ENCODE results near the gene LRIG1. TPM values are rescaled to one million over a fixed set of nuclear protein-coding genes. Genes with fewer than 3 reads are reported as not detected.

Gene LRIG1
- total RNA-seq, 1 experiment from 2014 or later: 14.7 TPM

DNA sequence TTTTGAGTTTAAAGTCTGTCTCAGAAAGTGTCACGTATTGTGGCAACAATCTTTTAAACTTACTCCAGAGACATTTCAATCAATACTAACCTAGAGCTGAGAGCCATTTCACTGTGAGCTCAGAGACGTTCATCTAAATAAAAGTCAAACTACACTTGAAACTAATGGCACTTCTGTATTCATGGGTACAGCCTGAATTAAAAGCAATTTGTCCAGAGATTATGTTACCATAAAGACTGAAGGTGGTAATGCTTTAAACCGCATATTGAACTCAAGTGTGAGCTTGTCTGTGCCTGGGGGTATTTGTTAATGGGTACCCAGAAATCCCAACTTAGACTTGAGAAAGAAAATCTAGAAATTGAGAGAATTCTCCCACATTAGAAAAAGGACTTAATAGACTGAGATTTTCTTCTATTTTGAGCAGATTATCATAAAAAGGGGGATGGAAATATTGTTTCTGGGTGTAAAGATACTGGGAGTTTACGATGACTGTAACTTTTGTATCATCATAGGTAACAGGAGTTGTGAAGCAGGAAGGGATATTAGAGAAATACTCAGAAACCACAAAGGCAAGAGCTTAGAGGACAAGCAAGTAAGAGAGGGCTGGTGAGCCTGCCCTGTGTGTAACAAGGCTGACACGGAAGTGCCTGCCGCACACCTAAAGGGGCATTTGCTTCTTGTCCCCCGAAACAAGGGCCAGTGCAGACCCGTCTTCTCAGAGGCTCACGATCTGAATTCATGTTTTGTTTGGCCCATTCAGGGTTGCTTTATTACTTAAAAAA lies 36.9 kb downstream of the LRIG1 start:
- CTCF ChIA-PET: interaction anchor here (1.4 kb wide), 1 partner anchor 12 kb away, joined by 3 read pairs; no protein-coding TSS in a partner anchor
- no peaks in the 10 kb centered on the region for H3K27me3 Mint-ChIP-seq (ENCODE audit: unreplicated experiment)
- H3K27ac Mint-ChIP-seq (ENCODE audit: unreplicated experiment): no peak overlapping the region
- H3K4me3 Mint-ChIP-seq (ENCODE audit: low read depth, unreplicated experiment): no peak overlapping the region
- intact Hi-C loops (cut with micrococcal nuclease; ENCODE audit: unreplicated experiment): no loop called here
- no peaks in the 10 kb centered on the region for H3K36me3 Mint-ChIP-seq (ENCODE audit: insufficient read depth, unreplicated experiment)
- no peaks in the 10 kb centered on the region for H3K4me1 Mint-ChIP-seq (ENCODE audit: low read depth, unreplicated experiment)
- no TSS peak for BruUV-seq (replicated peaks)
- DNase-seq: no peak
- TF ChIP-seq, protein P1, sequence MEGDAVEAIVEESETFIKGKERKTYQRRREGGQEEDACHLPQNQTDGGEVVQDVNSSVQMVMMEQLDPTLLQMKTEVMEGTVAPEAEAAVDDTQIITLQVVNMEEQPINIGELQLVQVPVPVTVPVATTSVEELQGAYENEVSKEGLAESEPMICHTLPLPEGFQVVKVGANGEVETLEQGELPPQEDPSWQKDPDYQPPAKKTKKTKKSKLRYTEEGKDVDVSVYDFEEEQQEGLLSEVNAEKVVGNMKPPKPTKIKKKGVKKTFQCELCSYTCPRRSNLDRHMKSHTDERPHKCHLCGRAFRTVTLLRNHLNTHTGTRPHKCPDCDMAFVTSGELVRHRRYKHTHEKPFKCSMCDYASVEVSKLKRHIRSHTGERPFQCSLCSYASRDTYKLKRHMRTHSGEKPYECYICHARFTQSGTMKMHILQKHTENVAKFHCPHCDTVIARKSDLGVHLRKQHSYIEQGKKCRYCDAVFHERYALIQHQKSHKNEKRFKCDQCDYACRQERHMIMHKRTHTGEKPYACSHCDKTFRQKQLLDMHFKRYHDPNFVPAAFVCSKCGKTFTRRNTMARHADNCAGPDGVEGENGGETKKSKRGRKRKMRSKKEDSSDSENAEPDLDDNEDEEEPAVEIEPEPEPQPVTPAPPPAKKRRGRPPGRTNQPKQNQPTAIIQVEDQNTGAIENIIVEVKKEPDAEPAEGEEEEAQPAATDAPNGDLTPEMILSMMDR (IDR thresholded peaks at IDR 0.05; ENCODE audit: unreplicated experiment): no peak
- H3K9me3 Mint-ChIP-seq (ENCODE audit: low read depth, unreplicated experiment): no peaks in the 10 kb centered on the region

DNA sequence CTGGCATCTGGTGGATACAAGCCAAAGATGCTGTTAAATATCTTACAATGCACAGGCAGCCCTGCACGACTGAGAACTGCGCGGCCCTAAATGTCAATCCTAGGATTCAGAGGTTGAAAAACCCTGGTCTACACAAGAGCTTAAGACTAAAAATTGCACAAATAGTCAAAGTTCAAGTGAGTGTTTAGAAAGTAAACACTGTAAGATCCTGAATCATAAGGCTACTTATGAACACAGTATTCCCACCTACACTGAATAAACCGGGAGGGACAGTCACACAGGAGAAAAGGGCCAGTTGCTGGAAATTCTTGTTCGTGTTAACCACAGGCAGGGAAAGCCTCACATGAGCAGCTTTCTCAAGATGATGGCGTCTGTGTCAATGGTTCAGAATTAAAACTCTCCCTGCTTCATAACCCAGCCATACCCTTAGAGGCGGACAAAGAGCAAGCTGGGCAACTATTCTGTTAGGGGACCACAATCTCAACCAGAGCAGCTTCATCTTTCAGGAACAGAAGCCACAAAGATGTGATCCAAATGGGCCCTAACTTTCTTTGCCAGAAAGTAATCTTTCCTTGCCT lies 37.7 kb downstream of the LRIG1 start:
- CTCF ChIA-PET: interaction anchor here (0.7 to 1.4 kb wide), 2 partner anchors 11 to 54 kb away, joined by 3 read pairs; no protein-coding TSS in a partner anchor
- H3K27ac Mint-ChIP-seq (ENCODE audit: unreplicated experiment): no peak overlapping the region

DNA sequence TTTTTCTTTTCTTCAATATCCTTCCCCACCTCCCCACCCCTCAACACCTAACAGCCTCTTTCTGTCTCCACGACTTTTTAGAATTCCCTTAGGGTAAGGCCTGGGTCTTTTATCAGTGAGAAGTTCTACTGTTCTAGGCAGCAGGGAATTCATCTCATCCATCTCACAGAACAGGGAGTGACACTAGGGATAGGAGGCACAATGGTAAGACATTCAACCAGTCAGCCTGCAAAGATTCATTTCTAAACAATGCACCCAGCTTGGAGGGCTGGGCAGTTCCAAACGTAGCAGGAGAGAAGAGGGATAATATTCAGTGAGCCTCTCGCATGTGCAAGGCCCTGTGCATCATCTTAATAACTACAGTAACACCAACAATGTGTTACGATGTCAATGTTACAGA lies 43.6 kb downstream of the LRIG1 start:
- Mint-ChIP-seq H3K27me3 (ENCODE audit: unreplicated experiment) (no peaks in the 10 kb centered on the region), H3K36me3 (ENCODE audit: insufficient read depth, unreplicated experiment) (no peaks in the 10 kb centered on the region), H3K4me1 (ENCODE audit: low read depth, unreplicated experiment) (no peaks in the 10 kb centered on the region)

More for the DNA sequence above, 37.7 kb downstream of the LRIG1 start:
- TF ChIP-seq, protein P1 (IDR thresholded peaks at IDR 0.05; ENCODE audit: unreplicated experiment): no peak
- BruUV-seq (replicated peaks): no TSS peak
- no peak for DNase-seq
- no peaks in the 10 kb centered on the region for H3K27me3 Mint-ChIP-seq (ENCODE audit: unreplicated experiment)
- no peaks in the 10 kb centered on the region for H3K9me3 Mint-ChIP-seq (ENCODE audit: low read depth, unreplicated experiment)
- intact Hi-C loops (cut with micrococcal nuclease; ENCODE audit: unreplicated experiment): no loop called here
- no peaks in the 10 kb centered on the region for H3K4me1 Mint-ChIP-seq (ENCODE audit: low read depth, unreplicated experiment)
- no peaks in the 10 kb centered on the region for H3K36me3 Mint-ChIP-seq (ENCODE audit: insufficient read depth, unreplicated experiment)
- no peak overlapping the region for H3K4me3 Mint-ChIP-seq (ENCODE audit: low read depth, unreplicated experiment)

DNA sequence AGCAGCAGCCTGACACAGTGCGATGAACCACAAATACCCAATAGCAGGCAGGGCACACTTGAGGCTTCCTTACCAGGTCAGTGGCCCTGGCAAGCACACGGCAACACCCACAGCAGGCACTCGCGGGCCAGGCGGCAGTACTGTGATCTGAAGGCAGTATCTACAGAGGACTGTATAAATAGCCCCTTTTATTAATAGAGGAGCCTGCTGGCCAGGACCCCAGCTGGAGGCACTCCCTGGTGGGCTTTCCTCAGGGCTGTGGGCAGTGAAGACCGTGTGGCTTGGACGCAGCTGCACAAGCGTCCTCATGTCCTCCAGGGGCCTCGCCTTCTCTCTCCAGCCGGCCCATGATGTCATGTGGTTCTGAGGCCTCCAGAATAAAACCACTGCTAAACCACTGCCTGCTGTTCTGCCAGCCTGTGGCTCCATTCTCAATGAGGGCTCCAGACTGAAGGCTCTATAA lies 44.1 kb downstream of the LRIG1 start:
- BruUV-seq (replicated peaks): no TSS peak

More for the DNA sequence above, 43.6 kb downstream of the LRIG1 start:
- Mint-ChIP-seq H3K4me3 (ENCODE audit: low read depth, unreplicated experiment) (no peak overlapping the region), H3K9me3 (ENCODE audit: low read depth, unreplicated experiment) (no peaks in the 10 kb centered on the region), H3K27ac (ENCODE audit: unreplicated experiment) (no peak overlapping the region)
- no TSS peak for BruUV-seq (replicated peaks)
- no peak for DNase-seq
- intact Hi-C loops (cut with micrococcal nuclease; ENCODE audit: unreplicated experiment): no loop called here
- TF ChIP-seq, protein P1 (IDR thresholded peaks at IDR 0.05; ENCODE audit: unreplicated experiment): no peak
- CTCF ChIA-PET: no interaction called here

More for the DNA sequence above, 44.1 kb downstream of the LRIG1 start:
- no peak for DNase-seq
- no peak overlapping the region for H3K4me3 Mint-ChIP-seq (ENCODE audit: low read depth, unreplicated experiment)
- H3K36me3 Mint-ChIP-seq (ENCODE audit: insufficient read depth, unreplicated experiment): no peaks in the 10 kb centered on the region
- intact Hi-C loops (cut with micrococcal nuclease; ENCODE audit: unreplicated experiment): no loop called here
- TF ChIP-seq, protein P1 (IDR thresholded peaks at IDR 0.05; ENCODE audit: unreplicated experiment): no peak
- no peak overlapping the region for H3K27ac Mint-ChIP-seq (ENCODE audit: unreplicated experiment)
- no peaks in the 10 kb centered on the region for H3K9me3 Mint-ChIP-seq (ENCODE audit: low read depth, unreplicated experiment)
- CTCF ChIA-PET: no interaction called here
- no peaks in the 10 kb centered on the region for H3K4me1 Mint-ChIP-seq (ENCODE audit: low read depth, unreplicated experiment)
- H3K27me3 Mint-ChIP-seq (ENCODE audit: unreplicated experiment): no peaks in the 10 kb centered on the region

Data from Calu3 (cell line).